Right atrium auricular region (tissue), 2 donors: ENCODE measurements around the gene CA6. TPM values are rescaled to one million over a fixed set of nuclear protein-coding genes. Genes with fewer than 3 reads are reported as not detected.

Experiments
- DNase-seq: peaks from one replicate; pipeline ENCODE4 v3.0.0-alpha.2; 2019; ENCODE audit warnings: low spot score
- H3K27ac ChIP-seq, 2 donors: fragments of 200-600 bp; sonication (generic); 1 replicate in 1 of 2; 2 replicates in 1 of 2; pipeline ENCODE4 v1.5.1; 2016 to 2019
- H3K27me3 ChIP-seq, 2 donors: fragments of 200-600 bp; sonication (generic); one replicate each; pipeline versions ENCODE4 v1.5.1 to v1.6.0; 2017 to 2019
- H3K36me3 ChIP-seq: fragments of 200-600 bp; sonication (generic); one replicate; pipeline ENCODE4 v1.5.1; 2016
- H3K4me1 ChIP-seq, 2 donors: fragments of 200-600 bp; sonication (generic); one replicate each; pipeline versions ENCODE4 v1.5.1 to v1.6.0; 2017 to 2019
- H3K4me3 ChIP-seq, 2 donors: fragments of 200-600 bp; sonication (generic); 1 replicate in 1 of 2; 2 replicates in 1 of 2; pipeline ENCODE4 v1.5.1; 2017 to 2019; ENCODE audit warnings: mild to moderate bottlenecking in 1 of 2, moderate library complexity in 1 of 2
- H3K9me3 ChIP-seq, 2 donors: fragments of 200-600 bp; sonication (generic); one replicate each; pipeline ENCODE4 v1.5.1; 2019
- CTCF ChIP-seq, 2 donors: fragments of 200-600 bp; sonication (generic); IDR thresholded peaks; one replicate each; pipeline ENCODE4 v1.5.1; 2019; ENCODE audit warnings: antibody characterized with exemption in 2 of 2
- total RNA-seq, 2 donors: library from RNA; depleted of rRNA; stranded (reverse); fragments of >200 nt; gene quantifications; one replicate each; pipeline ENCODE4 v1.1.0, GENCODE V29; 2016

The CA6 gene
- total RNA-seq, 2 donors from 2014 or later, result not detected

GRCh38 chr1:8903908-8904650, 41.6 kb upstream of the CA6 start:
- H3K9me3 ChIP-seq, result no peaks in the 10 kb centered on the region
- H3K36me3 ChIP-seq, result no peaks in the 10 kb centered on the region
- peaks cover 0 to 10% of the 10 kb centered on the region in 2 donors for H3K4me1 ChIP-seq
- peak overlapping the region; percentile 35 to 52 for H3K27ac ChIP-seq
- no peaks in the 10 kb centered on the region for H3K27me3 ChIP-seq
- peak; percentile 80 for DNase-seq
- TF ChIP-seq CTCF (IDR thresholded peaks at IDR 0.05), result no peak
- H3K4me3 ChIP-seq, result no peak overlapping the region

GRCh38 chr1:8905582-8906191, 40.0 kb upstream of the CA6 start:
- Histone ChIP-seq H3K27me3 (no peaks in the 10 kb centered on the region), H3K4me3 (no peak overlapping the region), H3K4me1 (peaks cover 0 to 10% of the 10 kb centered on the region in 2 donors), H3K27ac (peak overlapping the region; percentile 35 to 66), H3K9me3 (no peaks in the 10 kb centered on the region), H3K36me3 (no peaks in the 10 kb centered on the region)
- no peak for DNase-seq
- no peak for TF ChIP-seq CTCF (IDR thresholded peaks at IDR 0.05)

- TF ChIP-seq CTCF (IDR thresholded peaks at IDR 0.05), result no peak
- H3K9me3 ChIP-seq, result no peaks in the 10 kb centered on the region
- no peaks in the 10 kb centered on the region for H3K36me3 ChIP-seq
- DNase-seq, result no peak
- H3K4me3 ChIP-seq, result no peak overlapping the region
- H3K27me3 ChIP-seq, result no peaks in the 10 kb centered on the region
- H3K27ac ChIP-seq, result no peak overlapping the region
- peaks cover 0 to 9% of the 10 kb centered on the region in 2 donors for H3K4me1 ChIP-seq
Observed at GRCh38 chr1:8908388-8909151, 37.1 kb upstream of the CA6 start.

GRCh38 chr1:8910331-8910730, 35.3 kb upstream of the CA6 start:
- Histone ChIP-seq H3K9me3 (no peaks in the 10 kb centered on the region), H3K4me1 (no peaks in the 10 kb centered on the region), H3K4me3 (no peak overlapping the region), H3K36me3 (no peaks in the 10 kb centered on the region), H3K27ac (no peak overlapping the region), H3K27me3 (no peaks in the 10 kb centered on the region)
- TF ChIP-seq CTCF (IDR thresholded peaks at IDR 0.05), result no peak
- no peak for DNase-seq

- no peaks in the 10 kb centered on the region for H3K27me3 ChIP-seq
- no peak for DNase-seq
- no peaks in the 10 kb centered on the region for H3K9me3 ChIP-seq
- H3K36me3 ChIP-seq, result no peaks in the 10 kb centered on the region
- no peak overlapping the region for H3K27ac ChIP-seq
- no peak for TF ChIP-seq CTCF (IDR thresholded peaks at IDR 0.05)
- H3K4me1 ChIP-seq, result no peaks in the 10 kb centered on the region
- H3K4me3 ChIP-seq, result no peak overlapping the region
Observed at GRCh38 chr1:8910914-8911313, 34.8 kb upstream of the CA6 start.
